Left lung (tissue), 10 donors: ENCODE measurements around the gene HOXA5. TPM values are rescaled to one million over a fixed set of nuclear protein-coding genes. Genes with fewer than 3 reads are reported as not detected.

Experiments used
- ATAC-seq: fragments of 200-7000 bp; cut with Tn5 transposase; one replicate; pipeline ENCODE4 v1.9.1; 2020; ENCODE audit warnings: moderate library complexity
- DNase-seq, 4 donors: peaks; one replicate each; pipeline ENCODE4 v3.0.0-alpha.2; 2013 to 2020
- H3K27ac ChIP-seq, 2 donors: fragments of 200-600 bp; sonication (generic) in 1 of 2; one replicate each; pipeline versions ENCODE4 v1.5.0 to v1.8.0; 2020 to 2021
- H3K27me3 ChIP-seq, 2 donors: fragments of 200-600 bp; sonication (generic) in 1 of 2; one replicate each; pipeline versions ENCODE4 v1.5.0 to v1.8.0; 2020 to 2021
- H3K36me3 ChIP-seq, 2 donors: fragments of 200-600 bp; sonication (generic) in 1 of 2; one replicate each; pipeline versions ENCODE4 v1.5.0 to v1.8.0; 2020 to 2021
- H3K4me1 ChIP-seq, 2 donors: fragments of 200-600 bp; one replicate each; pipeline ENCODE4 v1.8.0; 2021
- H3K4me3 ChIP-seq, 2 donors: fragments of 200-600 bp; sonication (generic) in 1 of 2; one replicate each; pipeline versions ENCODE4 v1.5.0 to v1.8.0; 2020 to 2021; ENCODE audit warnings: mild to moderate bottlenecking in 1 of 2
- H3K9me3 ChIP-seq, 2 donors: fragments of 200-600 bp; sonication (generic) in 1 of 2; one replicate each; pipeline versions ENCODE4 v1.5.0 to v1.8.0; 2020 to 2021
- intact Hi-C, 2 donors: fragments of 100-400 bp; cut with DNase I; formaldehyde crosslinking; loops; one replicate each; pipeline versions ENCODE4 v1.11.2 to v1.14.2; 2022
- polyA plus RNA-seq, 6 donors: library from polyadenylated mRNA; unstranded; fragments of 120-200 nt; gene quantifications; one replicate each; pipeline ENCODE4 v1.2.1, GENCODE V29; 2013; ENCODE audit not compliant: insufficient read length in 6 of 6
- total RNA-seq, 2 donors: library from RNA; stranded (reverse); fragmentation: NEBNext Ultra II Directional; extraction: Animal tissue kit (Norgen Biotek cat#: 25700); gene quantifications; one replicate each; pipeline ENCODE4 v1.2.1, GENCODE V29; 2021
- TF ChIP-seq, protein P1 (sequence below), 2 donors: fragments of 200-600 bp; sonication (generic) in 1 of 2; IDR thresholded peaks; one replicate each; pipeline versions ENCODE4 v1.5.0 to v1.8.0; 2021; ENCODE audit warnings: antibody characterized with exemption in 2 of 2
- donor health status: DM: no; HTN: yes; CAD: no.
- donor health status: DM: no; HTN: no; CAD: no.

The HOXA5 gene
- total and polyA plus RNA-seq, 8 donors = 16.1 to 94.7 (median 86.1) TPM

DNA sequence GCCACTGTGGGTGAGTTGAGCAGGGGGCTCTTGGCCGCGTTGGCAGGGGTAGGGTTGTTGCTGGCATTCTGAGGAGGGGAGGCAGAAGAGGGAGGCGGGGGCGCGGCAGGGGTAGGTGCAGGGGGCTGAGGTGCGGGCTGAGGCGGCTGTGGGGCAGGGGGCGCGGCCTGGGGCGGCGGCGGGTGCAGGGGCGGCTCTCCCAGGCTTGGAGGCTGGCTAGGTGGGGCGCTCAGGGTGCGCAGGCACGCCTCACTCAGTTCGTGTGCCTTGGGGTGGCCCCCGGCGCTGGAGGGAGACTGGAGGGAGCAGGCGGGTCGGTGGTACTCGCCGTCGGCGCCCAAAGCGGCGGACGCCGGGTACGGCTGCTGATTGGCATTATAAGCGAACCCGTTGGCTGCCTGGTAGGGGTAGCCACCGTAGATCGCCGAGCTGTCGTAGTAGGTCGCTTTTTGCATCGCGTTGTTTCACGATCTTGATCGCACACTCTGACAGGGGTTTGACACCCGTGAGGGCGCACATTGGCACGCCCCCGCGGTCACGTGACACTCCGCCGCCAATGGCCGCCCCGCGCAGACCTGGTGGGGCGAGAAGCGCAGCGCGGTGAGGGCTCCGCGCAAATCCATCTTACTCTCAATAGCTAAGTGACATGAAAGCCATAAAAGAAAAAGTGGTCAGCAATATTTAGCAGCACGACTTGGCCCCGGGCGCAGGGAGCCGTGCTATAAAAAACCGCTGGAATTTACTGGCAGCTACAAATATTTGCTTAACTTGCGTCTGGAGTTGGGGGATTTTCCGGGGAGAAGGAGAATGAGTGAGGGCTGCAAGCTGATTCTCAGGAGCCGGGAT is 33.1 kb downstream of the HOXA5 start:
- intact Hi-C loops = no loop called here
- peak overlapping the region; percentile 48 to 90 for H3K27ac ChIP-seq
- TF ChIP-seq, protein P1, sequence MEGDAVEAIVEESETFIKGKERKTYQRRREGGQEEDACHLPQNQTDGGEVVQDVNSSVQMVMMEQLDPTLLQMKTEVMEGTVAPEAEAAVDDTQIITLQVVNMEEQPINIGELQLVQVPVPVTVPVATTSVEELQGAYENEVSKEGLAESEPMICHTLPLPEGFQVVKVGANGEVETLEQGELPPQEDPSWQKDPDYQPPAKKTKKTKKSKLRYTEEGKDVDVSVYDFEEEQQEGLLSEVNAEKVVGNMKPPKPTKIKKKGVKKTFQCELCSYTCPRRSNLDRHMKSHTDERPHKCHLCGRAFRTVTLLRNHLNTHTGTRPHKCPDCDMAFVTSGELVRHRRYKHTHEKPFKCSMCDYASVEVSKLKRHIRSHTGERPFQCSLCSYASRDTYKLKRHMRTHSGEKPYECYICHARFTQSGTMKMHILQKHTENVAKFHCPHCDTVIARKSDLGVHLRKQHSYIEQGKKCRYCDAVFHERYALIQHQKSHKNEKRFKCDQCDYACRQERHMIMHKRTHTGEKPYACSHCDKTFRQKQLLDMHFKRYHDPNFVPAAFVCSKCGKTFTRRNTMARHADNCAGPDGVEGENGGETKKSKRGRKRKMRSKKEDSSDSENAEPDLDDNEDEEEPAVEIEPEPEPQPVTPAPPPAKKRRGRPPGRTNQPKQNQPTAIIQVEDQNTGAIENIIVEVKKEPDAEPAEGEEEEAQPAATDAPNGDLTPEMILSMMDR (IDR thresholded peaks at IDR 0.05) = no peak
- H3K27me3 ChIP-seq = peaks cover 14 to 77% of the 10 kb centered on the region in 2 donors
- peaks cover 6 to 16% of the 10 kb centered on the region in 2 donors for H3K4me1 ChIP-seq
- ATAC-seq (peak; percentile 30), DNase-seq (peak in 2 of 4 donors; percentile 53 to 86)
- no peaks in the 10 kb centered on the region for H3K36me3 ChIP-seq
- no peak overlapping the region for H3K4me3 ChIP-seq
- no peaks in the 10 kb centered on the region for H3K9me3 ChIP-seq

DNA sequence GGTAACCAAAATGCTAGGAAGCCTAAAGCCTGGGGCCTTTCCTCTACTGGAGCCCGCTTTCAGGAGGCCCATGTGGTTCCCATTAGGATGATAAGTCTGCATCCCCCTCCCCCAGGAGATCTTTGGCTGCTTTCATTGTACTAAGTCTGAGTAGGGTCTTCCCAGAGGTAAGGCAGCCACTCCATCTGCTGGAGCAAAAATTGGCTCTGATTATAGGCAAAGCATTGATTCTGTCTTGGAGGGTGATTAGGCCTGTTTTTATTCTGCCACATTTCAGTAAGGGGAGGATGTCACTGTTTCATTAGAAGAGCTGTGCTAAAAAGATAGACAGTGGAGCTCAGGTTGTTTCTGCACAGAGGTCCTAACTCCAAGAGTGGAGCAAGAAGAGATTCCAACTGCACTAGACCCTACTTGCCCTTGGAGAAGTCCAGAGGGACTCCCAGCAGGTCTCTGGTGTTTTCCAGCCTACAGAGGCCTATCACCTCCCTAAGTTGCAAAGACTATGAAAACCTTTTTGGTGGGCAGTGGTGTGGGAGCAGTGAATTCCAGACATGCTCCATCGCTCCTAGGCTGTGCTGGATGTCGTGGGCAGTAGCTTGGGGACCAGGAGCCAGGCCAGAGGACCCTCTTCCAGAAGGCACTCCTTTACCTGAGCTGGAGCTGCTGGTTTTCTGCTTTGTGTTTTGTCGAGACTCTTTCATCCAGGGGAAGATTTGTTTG is 33.9 kb downstream of the HOXA5 start:
- Histone ChIP-seq H3K27me3 (peaks cover 14 to 79% of the 10 kb centered on the region in 2 donors), H3K4me3 (no peak overlapping the region), H3K27ac (peak overlapping the region; percentile 82 to 90), H3K9me3 (no peaks in the 10 kb centered on the region), H3K36me3 (no peaks in the 10 kb centered on the region), H3K4me1 (peaks cover 6 to 19% of the 10 kb centered on the region in 2 donors)
- ATAC-seq = no peak
- intact Hi-C loops = no loop called here
- TF ChIP-seq, protein P1 (IDR thresholded peaks at IDR 0.05) = no peak
- no peak for DNase-seq

DNA sequence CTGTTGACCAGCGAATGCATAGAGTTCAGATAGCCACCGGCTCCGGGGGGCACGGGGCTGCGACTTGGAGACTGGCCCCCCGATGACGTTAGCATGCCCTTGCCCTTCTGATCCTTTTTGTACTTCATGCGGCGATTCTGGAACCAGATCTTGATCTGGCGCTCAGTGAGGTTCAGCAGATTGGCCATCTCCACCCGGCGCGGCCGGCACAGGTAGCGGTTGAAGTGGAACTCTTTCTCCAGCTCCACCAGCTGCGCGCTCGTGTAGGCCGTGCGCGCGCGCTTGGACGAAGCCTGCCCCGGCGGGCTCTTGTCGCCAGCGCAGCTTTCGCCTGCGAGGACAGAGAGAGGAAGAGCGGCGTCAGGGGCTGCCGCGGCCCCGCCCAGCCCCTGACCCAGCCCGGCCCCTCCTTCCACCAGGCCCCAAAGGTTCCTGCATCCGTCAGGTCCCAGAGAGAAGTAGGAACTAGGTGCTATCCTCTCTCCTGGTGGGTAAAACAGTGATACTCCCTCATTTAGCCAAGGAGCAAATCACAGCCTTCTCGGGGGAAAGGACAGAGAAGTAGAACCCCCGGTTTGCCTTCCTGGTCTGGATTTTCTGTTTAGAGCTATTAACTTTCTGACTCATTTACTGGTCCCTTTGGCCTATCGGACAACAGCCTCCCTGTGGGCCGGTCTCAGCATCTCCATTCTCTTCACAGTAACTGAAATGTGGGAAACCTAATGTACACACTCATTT is 34.9 kb downstream of the HOXA5 start:
- no peaks in the 10 kb centered on the region for H3K9me3 ChIP-seq
- H3K4me3 ChIP-seq = peak overlapping the region; percentile 7 to 22
- ATAC-seq = peak; percentile 60
- H3K27ac ChIP-seq = peak overlapping the region; percentile 82 to 90
- no peaks in the 10 kb centered on the region for H3K36me3 ChIP-seq
- intact Hi-C loops = no loop called here
- H3K4me1 ChIP-seq = peaks cover 10 to 19% of the 10 kb centered on the region in 2 donors
- peaks cover 17 to 81% of the 10 kb centered on the region in 2 donors for H3K27me3 ChIP-seq
- TF ChIP-seq, protein P1 (IDR thresholded peaks at IDR 0.05) = no peak
- DNase-seq = peak in 3 of 4 donors; percentile 70 to 83 (median 82)

DNA sequence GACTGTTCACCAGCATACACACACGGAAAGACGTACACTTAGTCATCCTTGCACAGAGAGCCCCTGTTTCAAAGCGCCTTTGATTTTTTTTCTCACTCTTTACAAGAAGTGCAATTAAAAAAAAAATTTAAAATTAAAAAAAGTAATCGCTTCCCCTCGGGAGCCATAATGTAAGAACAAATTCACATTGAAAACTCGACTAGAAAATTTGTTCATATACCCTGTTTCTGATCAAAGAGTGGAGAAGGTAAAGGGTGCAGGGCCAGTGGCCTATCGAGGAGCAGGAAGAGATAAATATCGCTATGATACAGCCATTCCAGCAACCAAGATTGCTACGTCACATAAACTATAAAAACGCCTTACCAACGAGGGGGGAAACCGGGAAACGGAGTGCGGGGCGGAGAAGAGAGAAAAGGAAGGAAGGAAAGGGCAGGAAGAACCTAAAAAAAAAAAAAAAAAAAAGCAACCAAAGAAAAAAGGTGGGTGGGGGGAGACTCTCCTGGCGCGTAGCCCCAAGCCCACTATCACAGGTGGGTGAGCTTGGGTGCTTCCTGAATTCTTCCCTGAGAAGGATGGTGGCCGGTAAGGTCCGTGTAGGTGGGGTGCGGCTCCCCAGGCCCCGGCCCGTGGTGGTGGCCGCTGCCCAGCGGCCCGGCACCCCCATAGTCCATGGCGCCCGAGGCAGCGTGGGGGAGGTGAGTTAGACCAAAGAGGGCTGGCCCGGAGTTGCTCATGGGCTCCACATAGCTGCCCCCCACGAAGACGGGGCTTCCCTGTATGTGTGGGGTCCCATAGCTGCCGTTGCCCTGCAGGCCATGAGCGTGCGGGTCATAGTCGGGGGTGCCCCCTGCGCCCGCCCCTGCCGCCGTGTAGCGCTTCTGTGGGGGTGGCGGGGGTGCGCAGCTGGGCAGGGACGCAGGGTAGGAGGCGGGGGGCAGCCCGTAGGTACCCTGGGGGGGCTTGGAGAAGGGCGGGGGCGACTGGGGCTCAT is 35.8 kb downstream of the HOXA5 start:
- peak; percentile 9 for ATAC-seq
- Histone ChIP-seq H3K4me1 (peaks cover 10 to 23% of the 10 kb centered on the region in 2 donors), H3K36me3 (no peaks in the 10 kb centered on the region), H3K4me3 (peak overlapping the region; percentile 7 to 22), H3K27ac (peak overlapping the region; percentile 82 to 90), H3K27me3 (peaks cover 25 to 81% of the 10 kb centered on the region in 2 donors), H3K9me3 (no peaks in the 10 kb centered on the region)
- peak in 2 of 4 donors; percentile 49 to 77 for DNase-seq
- intact Hi-C loops = no loop called here
- TF ChIP-seq, protein P1 (IDR thresholded peaks at IDR 0.05) = no peak
